NCI-H146 treated with DMSO at 0.1 percent for 48 hours (cell line): ENCODE results near the gene CTDSPL.

Source experiments
- DNase-seq: peaks from one replicate; lab custom pipeline; 2025; ENCODE audit not compliant: unreplicated experiment; lab: John Stamatoyannopoulos, UW

CTDSPL gene

GRCh38 chr3:37997791-37998370 is 136.2 kb downstream of the CTDSPL start:
- DNase-seq: no peak

GRCh38 chr3:37999836-38000235 is 138.2 kb downstream of the CTDSPL start:
- DNase-seq: no peak

GRCh38 chr3:38000242-38000916 is 138.7 kb downstream of the CTDSPL start:
- DNase-seq: no peak

GRCh38 chr3:38000965-38001455 is 139.3 kb downstream of the CTDSPL start:
- no peak for DNase-seq

- no peak for DNase-seq
Observed at GRCh38 chr3:38001456-38002081, 139.9 kb downstream of the CTDSPL start.

GRCh38 chr3:38002291-38002876 is 140.7 kb downstream of the CTDSPL start:
- DNase-seq: no peak

- DNase-seq: no peak
Observed at GRCh38 chr3:38002940-38003339, 141.3 kb downstream of the CTDSPL start.

GRCh38 chr3:38003371-38003816 is 141.7 kb downstream of the CTDSPL start:
- no peak for DNase-seq

- no peak for DNase-seq
Observed at GRCh38 chr3:38003817-38004414, 142.2 kb downstream of the CTDSPL start.

GRCh38 chr3:38004415-38005075 is 142.9 kb downstream of the CTDSPL start:
- DNase-seq: peak; percentile 3

- DNase-seq: no peak
Observed at GRCh38 chr3:38005076-38006020, 143.7 kb downstream of the CTDSPL start.

GRCh38 chr3:38006031-38006430 is 144.4 kb downstream of the CTDSPL start:
- no peak for DNase-seq

- DNase-seq: no peak
Observed at GRCh38 chr3:38006445-38006995, 144.8 kb downstream of the CTDSPL start.

- no peak for DNase-seq
Observed at GRCh38 chr3:38007754-38008090, 146.0 kb downstream of the CTDSPL start.

GRCh38 chr3:38008191-38008701 is 146.6 kb downstream of the CTDSPL start:
- no peak for DNase-seq

- no peak for DNase-seq
Observed at GRCh38 chr3:38008971-38009580, 147.4 kb downstream of the CTDSPL start.

GRCh38 chr3:38009807-38010591 is 148.3 kb downstream of the CTDSPL start:
- DNase-seq: no peak

- no peak for DNase-seq
Observed at GRCh38 chr3:38011111-38011510, 149.4 kb downstream of the CTDSPL start.
